Liver (tissue), 9 donors: ENCODE data around the gene KIT. TPM values are rescaled to one million over a fixed set of nuclear protein-coding genes. Genes with fewer than 3 reads are reported as not detected.

Experiments used
- DNase-seq: peaks from one replicate; pipeline ENCODE4 v3.0.0-alpha.2; 2017; ENCODE audit warnings: low spot score
- H3K27ac ChIP-seq, 2 donors: one replicate each; pipeline ENCODE4 v1.7.0; 2013; ENCODE audit warnings: inconsistent platforms in 2 of 2, low read length in 2 of 2, control low read depth in 1 of 2, low read depth in 1 of 2, mild to moderate bottlenecking in 1 of 2
- H3K27me3 ChIP-seq, 4 donors: one replicate each; pipeline versions ENCODE4 v1.6.1 to v1.7.0; 2013; ENCODE audit warnings: low read length in 3 of 4, inconsistent platforms in 1 of 4, mild to moderate bottlenecking in 1 of 4, moderate library complexity in 1 of 4; ENCODE audit not compliant: control insufficient read depth in 4 of 4, insufficient read depth in 4 of 4
- H3K36me3 ChIP-seq, 4 donors: one replicate each; pipeline versions ENCODE4 v1.6.1 to v1.7.0; 2013; ENCODE audit warnings: low read length in 3 of 4, mild to moderate bottlenecking in 3 of 4, low read depth in 1 of 4, moderate library complexity in 1 of 4; ENCODE audit not compliant: control insufficient read depth in 4 of 4, insufficient read depth in 3 of 4
- H3K4me1 ChIP-seq, 4 donors: one replicate each; pipeline versions ENCODE4 v1.6.1 to v1.7.0; 2013; ENCODE audit warnings: low read length in 3 of 4, mild to moderate bottlenecking in 3 of 4, moderate library complexity in 1 of 4; ENCODE audit not compliant: control insufficient read depth in 4 of 4, insufficient read depth in 4 of 4
- H3K4me3 ChIP-seq, 3 donors: one replicate each; pipeline versions ENCODE4 v1.6.1 to v1.7.0; 2013; ENCODE audit warnings: low read length in 3 of 3, control low read depth in 1 of 3, low read depth in 1 of 3, mild to moderate bottlenecking in 1 of 3
- H3K9ac ChIP-seq, 2 donors: one replicate each; pipeline ENCODE4 v1.7.0; 2013; ENCODE audit warnings: low read length in 2 of 2, mild to moderate bottlenecking in 2 of 2, moderate library complexity in 2 of 2, control low read depth in 1 of 2, low read depth in 1 of 2
- H3K9me3 ChIP-seq, 4 donors: one replicate each; pipeline versions ENCODE4 v1.6.1 to v1.7.0; 2013; ENCODE audit warnings: low read length in 3 of 4; ENCODE audit not compliant: control insufficient read depth in 4 of 4
- CTCF ChIP-seq: fragments of 150-350 bp; IDR thresholded peaks from 2 replicates; pipeline ENCODE4 v1.5.1; 2017; ENCODE audit warnings: improper control_type of control experiment, low read depth, low read length; ENCODE audit not compliant: missing input control
- EGR1 ChIP-seq, 2 donors: IDR thresholded peaks; 2 replicates each; pipeline ENCODE4 v1.6.1; 2016 to 2018; ENCODE audit warnings: antibody characterized with exemption in 2 of 2, low read depth in 2 of 2
- FOXA1 ChIP-seq: IDR thresholded peaks from 2 replicates; pipeline ENCODE4 v1.6.1; 2016; ENCODE audit warnings: antibody characterized with exemption
- FOXA2 ChIP-seq: IDR thresholded peaks from 2 replicates; pipeline ENCODE4 v1.6.1; 2016; ENCODE audit warnings: antibody characterized with exemption
- HNF4A ChIP-seq, 2 donors: conservative IDR thresholded peaks; 2 replicates each; pipeline ENCODE4 v1.6.1; 2016; ENCODE audit warnings: antibody characterized with exemption in 2 of 2, mild to moderate bottlenecking in 2 of 2
- JUND ChIP-seq, 2 donors: IDR thresholded peaks; 2 replicates each; pipeline ENCODE4 v1.6.1; 2016; ENCODE audit warnings: antibody characterized with exemption in 2 of 2
- MAX ChIP-seq: IDR thresholded peaks from 2 replicates; pipeline ENCODE4 v1.6.1; 2016; ENCODE audit warnings: antibody characterized with exemption
- NR2F2 ChIP-seq: IDR thresholded peaks from 2 replicates; pipeline ENCODE4 v1.6.1; 2016; ENCODE audit warnings: antibody characterized with exemption
- SP1 ChIP-seq: IDR thresholded peaks from 2 replicates; pipeline ENCODE4 v1.6.1; 2018; ENCODE audit warnings: antibody characterized with exemption, mild to moderate bottlenecking
- TAF1 ChIP-seq: conservative IDR thresholded peaks from 2 replicates; pipeline ENCODE4 v1.6.1; 2016; ENCODE audit warnings: antibody characterized with exemption, mild to moderate bottlenecking
- YY1 ChIP-seq: IDR thresholded peaks from 2 replicates; pipeline ENCODE4 v1.6.1; 2016; ENCODE audit warnings: antibody characterized with exemption, mild to moderate bottlenecking
- WGBS: extraction: QIAGEN DNeasy Blood & Tissue Kit; methylation state at CpG from one replicate; pipeline ENCODE4 v1.1.7; 2013; 5-methylcytosine and 5-hydroxymethylcytosine counted together
- polyA plus RNA-seq, 2 donors: library from polyadenylated mRNA; stranded (reverse) in 1 of 2; unstranded in 1 of 2; fragments of 200-250 nt in 1 of 2; fragments of >200 nt in 1 of 2; fragmentation: Nextera tagmentation in 1 of 2; extraction: Ambion mirVana in 1 of 2; gene quantifications; one replicate each; pipeline versions ENCODE4 v1.2.1 to v1.2.3, GENCODE V29; 2013 to 2015
- total RNA-seq, 2 donors: library from RNA; depleted of rRNA; stranded (reverse); fragments of >200 nt; gene quantifications; one replicate each; pipeline ENCODE4 v1.2.3, GENCODE V29; 2014
- TF ChIP-seq, protein P1 (sequence below): IDR thresholded peaks from 2 replicates; pipeline ENCODE4 v1.6.1; 2016; ENCODE audit warnings: antibody characterized with exemption
- TF ChIP-seq, protein P2 (sequence below): IDR thresholded peaks from 2 replicates; pipeline ENCODE4 v1.6.1; 2016; ENCODE audit warnings: antibody characterized with exemption, mild to moderate bottlenecking
- donor health status: healthy.
- donor health status: healthy.
- donor health status: healthy.
- donor health status: healthy.
- donor health status: healthy.

The KIT gene
- total and polyA plus RNA-seq, 4 donors = 0.06 to 5.5 (median 0.96) TPM

DNA sequence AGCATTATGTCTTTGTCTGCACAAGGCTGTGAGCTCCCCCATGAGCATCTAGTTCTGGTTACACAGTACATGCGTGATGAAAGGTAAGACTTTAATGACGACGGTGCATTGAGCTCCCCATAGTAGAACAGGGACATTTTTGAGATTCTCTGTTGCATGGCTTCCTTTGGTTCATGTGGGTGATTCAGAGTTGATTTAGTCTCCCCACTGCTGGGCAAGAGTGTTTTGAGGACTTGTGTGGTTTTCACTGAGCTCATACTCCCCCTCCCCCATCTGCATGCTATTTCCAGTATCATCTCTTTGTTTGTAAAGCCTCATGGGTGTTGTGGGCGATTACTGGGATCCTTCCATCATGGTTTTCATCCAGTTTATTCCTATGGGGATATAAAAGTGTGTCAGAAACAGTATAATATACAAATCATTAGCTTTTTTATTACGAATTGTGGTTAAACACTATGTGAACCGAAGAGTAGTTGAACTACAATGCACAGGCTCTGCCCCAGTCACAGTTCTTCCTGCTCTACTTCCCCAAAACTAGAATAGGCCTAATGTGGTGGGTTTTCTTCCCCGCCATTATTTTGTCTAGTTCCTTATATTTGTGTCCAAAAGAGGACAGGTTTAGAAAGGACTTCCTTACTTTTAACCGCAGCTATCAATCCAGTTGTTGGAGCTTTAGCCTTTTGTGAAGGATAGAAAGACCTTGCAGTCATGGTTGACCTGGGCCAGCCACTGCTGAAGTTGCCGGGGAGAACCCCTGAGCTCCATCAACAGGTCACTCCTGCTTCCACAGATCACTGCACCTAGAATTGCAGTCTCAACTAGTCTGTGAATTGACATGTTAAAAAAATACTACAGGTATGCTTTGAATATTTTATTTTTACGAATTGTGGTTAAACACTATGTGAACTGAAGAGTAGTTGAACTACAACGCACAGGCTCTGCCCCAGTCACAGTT lies 30.4 kb downstream of the KIT start:
- no peaks in the 10 kb centered on the region for H3K4me1 ChIP-seq
- DNase-seq = no peak
- WGBS = 77% methylated on average over 11 of the region's 11 CpGs
- H3K27me3 ChIP-seq = peaks cover 0 to 2% (median 0%) of the 10 kb centered on the region in 4 donors
- no peak overlapping the region for H3K27ac ChIP-seq
- no peak for TF ChIP-seq HNF4A (conservative IDR thresholded peaks at IDR 0.05)
- no peak for TF ChIP-seq SP1
- TF ChIP-seq, protein P1, sequence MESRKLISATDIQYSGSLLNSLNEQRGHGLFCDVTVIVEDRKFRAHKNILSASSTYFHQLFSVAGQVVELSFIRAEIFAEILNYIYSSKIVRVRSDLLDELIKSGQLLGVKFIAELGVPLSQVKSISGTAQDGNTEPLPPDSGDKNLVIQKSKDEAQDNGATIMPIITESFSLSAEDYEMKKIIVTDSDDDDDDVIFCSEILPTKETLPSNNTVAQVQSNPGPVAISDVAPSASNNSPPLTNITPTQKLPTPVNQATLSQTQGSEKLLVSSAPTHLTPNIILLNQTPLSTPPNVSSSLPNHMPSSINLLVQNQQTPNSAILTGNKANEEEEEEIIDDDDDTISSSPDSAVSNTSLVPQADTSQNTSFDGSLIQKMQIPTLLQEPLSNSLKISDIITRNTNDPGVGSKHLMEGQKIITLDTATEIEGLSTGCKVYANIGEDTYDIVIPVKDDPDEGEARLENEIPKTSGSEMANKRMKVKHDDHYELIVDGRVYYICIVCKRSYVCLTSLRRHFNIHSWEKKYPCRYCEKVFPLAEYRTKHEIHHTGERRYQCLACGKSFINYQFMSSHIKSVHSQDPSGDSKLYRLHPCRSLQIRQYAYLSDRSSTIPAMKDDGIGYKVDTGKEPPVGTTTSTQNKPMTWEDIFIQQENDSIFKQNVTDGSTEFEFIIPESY = no peak
- TF ChIP-seq, protein P2, sequence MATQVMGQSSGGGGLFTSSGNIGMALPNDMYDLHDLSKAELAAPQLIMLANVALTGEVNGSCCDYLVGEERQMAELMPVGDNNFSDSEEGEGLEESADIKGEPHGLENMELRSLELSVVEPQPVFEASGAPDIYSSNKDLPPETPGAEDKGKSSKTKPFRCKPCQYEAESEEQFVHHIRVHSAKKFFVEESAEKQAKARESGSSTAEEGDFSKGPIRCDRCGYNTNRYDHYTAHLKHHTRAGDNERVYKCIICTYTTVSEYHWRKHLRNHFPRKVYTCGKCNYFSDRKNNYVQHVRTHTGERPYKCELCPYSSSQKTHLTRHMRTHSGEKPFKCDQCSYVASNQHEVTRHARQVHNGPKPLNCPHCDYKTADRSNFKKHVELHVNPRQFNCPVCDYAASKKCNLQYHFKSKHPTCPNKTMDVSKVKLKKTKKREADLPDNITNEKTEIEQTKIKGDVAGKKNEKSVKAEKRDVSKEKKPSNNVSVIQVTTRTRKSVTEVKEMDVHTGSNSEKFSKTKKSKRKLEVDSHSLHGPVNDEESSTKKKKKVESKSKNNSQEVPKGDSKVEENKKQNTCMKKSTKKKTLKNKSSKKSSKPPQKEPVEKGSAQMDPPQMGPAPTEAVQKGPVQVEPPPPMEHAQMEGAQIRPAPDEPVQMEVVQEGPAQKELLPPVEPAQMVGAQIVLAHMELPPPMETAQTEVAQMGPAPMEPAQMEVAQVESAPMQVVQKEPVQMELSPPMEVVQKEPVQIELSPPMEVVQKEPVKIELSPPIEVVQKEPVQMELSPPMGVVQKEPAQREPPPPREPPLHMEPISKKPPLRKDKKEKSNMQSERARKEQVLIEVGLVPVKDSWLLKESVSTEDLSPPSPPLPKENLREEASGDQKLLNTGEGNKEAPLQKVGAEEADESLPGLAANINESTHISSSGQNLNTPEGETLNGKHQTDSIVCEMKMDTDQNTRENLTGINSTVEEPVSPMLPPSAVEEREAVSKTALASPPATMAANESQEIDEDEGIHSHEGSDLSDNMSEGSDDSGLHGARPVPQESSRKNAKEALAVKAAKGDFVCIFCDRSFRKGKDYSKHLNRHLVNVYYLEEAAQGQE = no peak
- TF ChIP-seq YY1 = no peak
- no peak for TF ChIP-seq MAX
- no peak for TF ChIP-seq TAF1
- no peak for TF ChIP-seq EGR1 (IDR thresholded peaks at IDR 0.05; ENCODE audit: low read depth in 2 of 2)
- no peak overlapping the region for H3K4me3 ChIP-seq
- no peaks in the 10 kb centered on the region for H3K36me3 ChIP-seq
- no peak overlapping the region for H3K9ac ChIP-seq
- no peaks in the 10 kb centered on the region for H3K9me3 ChIP-seq

- DNase-seq = no peak
- no peaks in the 10 kb centered on the region for H3K4me1 ChIP-seq
- no peak overlapping the region for H3K27ac ChIP-seq
- 86% methylated on average over 12 of the region's 12 CpGs for WGBS
- H3K4me3 ChIP-seq = no peak overlapping the region
- no peak overlapping the region for H3K9ac ChIP-seq
- H3K27me3 ChIP-seq = no peaks in the 10 kb centered on the region
- H3K9me3 ChIP-seq = no peaks in the 10 kb centered on the region
- no peak for TF ChIP-seq NR2F2
- TF ChIP-seq, protein P1 = no peak
- no peak for TF ChIP-seq YY1
- TF ChIP-seq CTCF = no peak
- TF ChIP-seq FOXA2 = no peak
- no peak for TF ChIP-seq EGR1 (IDR thresholded peaks at IDR 0.05; ENCODE audit: low read depth in 2 of 2)
- TF ChIP-seq FOXA1 = no peak
- TF ChIP-seq MAX = no peak
- TF ChIP-seq JUND (IDR thresholded peaks at IDR 0.05) = no peak
- no peaks in the 10 kb centered on the region for H3K36me3 ChIP-seq
These were observed 37.6 kb downstream of the KIT start for GRCh38 chr4:54695337-54695736.
